ENCODE measurements around the gene DPCD.
"Not testable (repeated sequence)": the region's sequence is repeated elsewhere in the genome, so short reads cannot be mapped to it uniquely, and the experiment has no call there.

The DPCD gene

DNA sequence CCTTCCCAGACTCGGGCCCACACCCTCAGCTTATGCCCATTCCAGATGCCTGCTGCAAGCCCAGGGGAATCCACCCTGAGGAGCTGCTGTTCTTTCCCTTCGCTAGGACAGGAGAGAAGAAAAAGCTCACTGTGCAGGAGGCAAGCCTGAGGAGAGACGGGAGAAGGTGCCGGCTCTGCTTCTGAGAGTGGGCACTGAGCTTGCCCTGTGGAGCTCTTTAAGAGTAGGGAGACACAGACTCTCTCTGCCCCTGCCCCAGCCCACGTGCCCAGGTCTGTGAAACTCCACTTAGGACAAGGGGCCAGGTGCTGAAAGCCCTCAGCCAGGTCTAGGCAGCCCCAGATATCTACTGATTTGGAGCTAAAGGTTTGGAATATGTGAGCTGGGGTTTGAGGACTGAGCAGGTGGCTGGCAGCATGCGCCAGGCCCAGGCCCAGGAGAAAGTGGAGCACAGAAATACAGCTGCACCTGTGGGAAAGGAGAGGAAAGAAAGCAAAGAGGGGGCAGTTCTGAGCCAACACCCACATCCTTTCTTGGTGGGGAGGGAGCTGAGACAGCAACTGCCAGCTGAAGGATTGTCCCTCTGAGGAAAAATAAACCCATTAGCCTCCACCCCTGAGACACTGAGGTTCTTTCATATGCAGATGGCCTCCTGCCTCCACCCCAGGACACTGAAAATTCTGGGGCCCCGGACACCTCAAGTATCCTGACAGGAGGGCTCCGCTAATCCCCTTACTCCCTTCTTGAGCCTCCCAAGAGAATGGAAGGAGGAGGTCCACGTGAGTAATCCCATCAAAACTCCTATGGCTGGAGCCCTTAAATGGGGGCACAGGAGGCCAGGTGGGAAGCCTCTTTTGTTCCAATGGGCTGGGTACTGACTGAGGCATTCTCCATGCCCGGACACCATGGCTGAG, 7.4 kb upstream of the DPCD start:
- no peak for DNase-seq (ENCODE audit: low read depth)

DNA sequence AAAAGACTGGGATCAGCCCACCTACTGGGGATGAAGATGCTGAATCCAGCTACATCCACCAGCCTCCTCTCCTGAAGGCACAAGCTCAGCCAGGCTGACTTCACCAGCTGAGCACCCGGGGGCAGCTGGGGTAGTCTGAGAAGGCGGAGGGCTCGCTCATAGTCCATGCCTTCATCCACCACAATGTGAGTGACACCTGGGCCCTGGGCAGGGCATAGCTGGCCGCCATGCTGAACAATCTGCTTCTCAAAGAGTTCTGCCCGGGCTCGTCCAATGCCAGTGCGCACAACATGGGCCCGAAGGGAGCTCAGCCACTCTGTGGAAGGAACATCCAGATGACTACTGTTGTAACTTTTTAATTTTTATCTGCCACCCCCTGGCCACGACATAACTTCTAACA, 2.3 kb upstream of the DPCD start:
- no peak for TF ChIP-seq CTCF (IDR thresholded peaks at IDR 0.05; ENCODE audit: control insufficient read depth, insufficient read depth, low read depth, low read length, missing control alignments)
- no peak overlapping the region for H3K4me3 ChIP-seq (ENCODE audit: control insufficient read depth, low read depth, low read length)
- DNase-seq (ENCODE audit: low read depth): no peak

More for the DNA sequence above, 7.4 kb upstream of the DPCD start:
- no peak for TF ChIP-seq CTCF (IDR thresholded peaks at IDR 0.05; ENCODE audit: control insufficient read depth, insufficient read depth, low read depth, low read length, missing control alignments)
- no peak overlapping the region for H3K4me3 ChIP-seq (ENCODE audit: control insufficient read depth, low read depth, low read length)

GRCh38 chr10:101588879-101589278, 758 bp downstream of the DPCD start:
- DNase-seq (ENCODE audit: low read depth): peak; percentile 5
- peak overlapping the region; percentile 95 for H3K4me3 ChIP-seq (ENCODE audit: control insufficient read depth, low read depth, low read length)
- TF ChIP-seq CTCF (IDR thresholded peaks at IDR 0.05; ENCODE audit: control insufficient read depth, insufficient read depth, low read depth, low read length, missing control alignments): no peak

- DNase-seq (ENCODE audit: low read depth); H3K4me3 ChIP-seq (ENCODE audit: control insufficient read depth, low read depth, low read length): not testable (repeated sequence)
Measured at GRCh38 chr10:101593331-101593730, 5.2 kb downstream of the DPCD start.

DNA sequence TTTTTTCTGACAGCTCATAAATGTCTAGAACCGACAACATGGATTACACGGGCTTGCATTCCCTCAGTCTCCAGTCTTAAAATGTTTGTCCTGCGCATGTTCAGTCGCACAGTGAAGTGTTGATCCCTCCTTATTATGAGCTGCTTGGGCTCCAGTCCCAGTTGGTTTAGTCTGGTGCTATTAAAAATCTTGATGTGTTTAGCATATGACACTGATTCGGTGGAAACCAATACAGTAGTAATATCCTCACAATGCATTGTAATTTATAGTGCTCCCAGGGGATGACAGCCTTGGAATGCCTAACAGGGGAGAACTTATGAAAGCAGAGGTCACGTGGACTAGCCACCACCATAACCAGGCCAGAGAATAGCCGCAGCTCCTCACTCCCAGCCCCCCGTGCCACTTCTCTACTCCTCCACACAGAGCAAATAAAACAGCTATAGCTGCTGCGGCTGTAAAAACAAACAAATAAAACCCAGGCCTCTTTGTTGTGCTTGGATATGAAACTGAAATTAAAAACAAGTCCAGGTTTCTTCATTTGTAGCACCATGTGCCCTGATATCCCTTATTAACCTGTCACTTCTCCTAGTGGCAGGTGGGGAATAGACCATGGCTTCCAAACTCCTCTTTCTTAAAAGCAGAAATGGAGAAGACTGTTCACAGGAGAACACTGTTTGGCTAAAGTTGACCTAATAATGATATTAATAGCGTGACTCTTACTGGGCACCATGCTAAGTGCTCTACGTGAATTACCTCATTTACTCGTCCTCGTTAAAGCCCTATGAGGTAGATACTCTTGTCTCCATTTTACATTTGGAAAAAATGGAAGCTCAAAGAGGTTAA, 7.7 kb downstream of the DPCD start:
- no peak for TF ChIP-seq CTCF (IDR thresholded peaks at IDR 0.05; ENCODE audit: control insufficient read depth, insufficient read depth, low read depth, low read length, missing control alignments)
- peak; percentile 42 for DNase-seq (ENCODE audit: low read depth)
- no peak overlapping the region for H3K4me3 ChIP-seq (ENCODE audit: control insufficient read depth, low read depth, low read length)

- H3K4me3 ChIP-seq (ENCODE audit: control insufficient read depth, low read depth, low read length): no peak overlapping the region
- DNase-seq (ENCODE audit: low read depth): no peak
- TF ChIP-seq CTCF (IDR thresholded peaks at IDR 0.05; ENCODE audit: control insufficient read depth, insufficient read depth, low read depth, low read length, missing control alignments): no peak
Measured at GRCh38 chr10:101597091-101597900, 9.2 kb downstream of the DPCD start.

All from AG09309 (cell line).